GM03348 (cell line): ENCODE results near the gene PEX7.
"Not testable (repeated sequence)": the region's sequence is repeated elsewhere in the genome, so short reads cannot be mapped to it uniquely, and the experiment has no call there.

Experiments used
- DNase-seq: peaks from one replicate; pipeline ENCODE4 v3.0.0; 2012; ENCODE audit warnings: low spot score

The PEX7 gene

GRCh38 chr6:136790411-136791295, 31.7 kb upstream of the PEX7 start:
- no peak for DNase-seq

DNA sequence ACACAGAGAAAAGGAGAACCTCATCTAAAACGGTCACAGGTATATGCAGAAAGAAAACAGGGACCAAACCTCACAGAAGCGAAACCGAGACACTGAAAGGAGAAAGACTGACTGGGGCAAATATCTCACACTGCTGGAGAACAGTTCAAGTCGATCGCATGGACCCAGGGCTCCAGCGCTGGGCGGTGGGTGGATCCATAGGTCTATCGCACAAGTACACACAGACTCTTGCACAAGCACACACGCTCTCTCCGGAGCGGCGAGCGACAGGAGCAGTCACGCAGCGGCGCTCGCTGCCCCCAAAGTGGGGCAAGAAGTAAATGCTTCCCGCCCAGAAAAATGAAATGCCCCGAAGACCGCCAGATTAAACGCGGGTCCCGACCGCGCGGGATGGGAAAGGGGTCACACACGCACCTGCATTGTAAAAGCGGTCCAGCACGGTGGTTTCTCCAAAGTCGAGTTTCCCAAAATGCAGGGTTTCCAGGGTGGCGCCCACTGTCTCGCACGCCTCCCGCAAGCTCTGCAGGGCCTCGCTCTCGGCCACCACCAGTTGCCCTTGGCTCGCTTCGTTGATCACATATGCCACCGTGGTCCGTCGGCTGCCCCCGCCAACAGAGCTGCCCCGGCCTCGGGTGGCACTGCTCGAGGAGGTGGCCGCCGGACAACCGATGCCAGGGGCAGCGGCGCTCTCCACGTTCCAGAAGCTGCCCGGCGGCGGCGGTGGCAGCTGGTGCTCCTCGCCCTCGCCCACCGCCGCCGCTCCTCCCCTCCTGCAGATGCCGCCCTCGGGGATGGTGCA, 30.9 kb upstream of the PEX7 start:
- DNase-seq, result peak; percentile 22

DNA sequence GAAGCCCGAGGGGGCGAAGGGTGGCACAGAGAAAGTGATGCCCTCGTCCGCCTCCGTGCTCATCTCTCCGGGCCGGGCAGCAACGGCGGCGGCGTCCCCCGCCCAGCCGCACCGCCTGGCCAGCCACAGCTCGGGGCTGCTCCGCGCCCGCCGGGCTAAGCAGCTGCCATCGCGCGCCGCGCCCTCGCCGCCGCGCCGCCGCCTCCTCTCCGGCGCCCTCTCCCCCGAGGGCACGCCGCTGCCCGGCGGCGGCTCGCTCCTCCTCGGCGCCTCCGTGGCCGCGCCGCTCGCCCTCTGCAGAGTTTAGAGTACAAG, 30.3 kb upstream of the PEX7 start:
- no peak for DNase-seq

DNA sequence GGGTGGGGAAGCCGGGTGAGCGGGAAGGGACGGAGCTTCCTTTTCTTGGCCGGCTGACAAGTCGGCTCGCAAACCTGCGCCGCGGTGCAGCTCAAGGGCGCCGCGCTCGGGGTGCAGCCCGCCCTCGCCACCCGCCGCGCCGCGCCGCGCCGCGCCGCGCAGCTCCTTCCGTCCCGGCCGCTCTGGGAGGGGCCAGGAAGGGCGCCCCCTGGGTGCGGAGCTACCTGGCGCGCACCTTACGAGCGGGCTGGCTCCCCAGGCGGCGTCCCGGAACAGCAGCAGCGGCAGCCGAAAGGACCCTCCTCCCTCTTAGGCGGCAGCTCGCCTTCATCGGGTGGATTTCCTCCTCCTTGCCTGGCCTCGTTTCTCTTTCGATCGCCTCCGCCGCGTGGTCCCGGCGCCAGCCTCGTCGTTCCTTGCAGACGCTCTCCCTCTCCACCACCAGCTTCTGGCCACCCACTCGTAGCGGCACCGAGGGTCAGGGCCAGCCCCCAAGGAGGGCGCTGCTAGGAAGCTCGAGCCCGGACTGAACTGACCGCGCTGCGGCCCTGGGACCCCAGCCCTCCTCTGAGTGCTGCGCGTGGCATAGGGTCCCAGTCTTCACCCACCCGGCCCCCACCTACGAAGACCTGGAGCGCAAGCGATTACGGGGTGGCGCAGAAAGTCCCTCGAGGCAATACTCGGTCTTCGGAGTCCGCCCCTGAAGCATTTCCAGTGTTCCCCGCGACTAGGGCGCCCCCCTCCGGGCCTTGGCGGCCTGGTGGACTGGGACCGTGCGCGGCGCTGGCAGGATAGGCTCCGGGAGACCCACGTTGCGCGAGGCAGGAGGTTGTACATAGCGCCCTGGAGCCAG, 29.8 kb upstream of the PEX7 start, which contains the start of gene MAP3K5:
TSS of gene MAP3K5 (minus strand) at position 68 of the 853 bp plus-strand sequence. CDS start 320 bp downstream, outside the sequence.
- peak; percentile 93 for DNase-seq

DNA sequence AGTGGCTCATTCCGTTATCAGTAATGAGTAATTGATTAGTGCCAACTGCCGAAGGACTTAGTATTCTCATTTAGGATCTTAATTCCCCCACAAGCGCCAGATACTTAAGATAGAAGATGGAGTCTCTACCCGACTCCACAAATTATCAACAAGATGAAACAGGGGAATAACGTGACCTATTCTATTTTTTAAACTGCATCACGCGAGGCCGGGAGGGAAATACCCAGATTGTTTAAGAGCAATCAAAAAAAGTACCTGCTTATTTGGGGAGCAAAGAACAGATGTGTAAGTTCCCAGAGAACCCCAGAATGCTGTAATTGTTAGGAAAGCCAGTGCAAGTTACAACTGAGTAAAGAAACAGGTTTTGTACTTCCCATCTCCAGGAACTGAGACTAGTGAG, 29.0 kb upstream of the PEX7 start:
- no peak for DNase-seq

DNA sequence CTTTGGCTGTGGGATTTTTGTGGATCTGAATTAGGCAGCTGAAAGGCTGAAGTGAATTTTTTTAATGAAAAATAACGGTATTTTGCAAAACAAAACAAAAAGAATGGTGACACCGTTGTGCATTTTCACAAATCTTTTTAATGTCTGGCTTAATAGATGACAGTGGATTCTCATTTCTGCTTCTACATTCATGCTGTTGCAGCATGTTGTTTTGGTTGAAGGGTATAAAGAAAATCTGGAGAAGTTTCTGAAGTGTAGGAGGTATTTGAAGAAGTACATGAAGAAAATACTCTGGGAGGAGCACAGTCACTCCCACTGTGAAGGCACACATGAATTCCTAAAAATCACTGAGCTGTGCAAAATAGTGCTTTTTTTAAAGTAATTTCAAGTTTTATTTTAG, 27.0 kb upstream of the PEX7 start:
- DNase-seq, result no peak

DNA sequence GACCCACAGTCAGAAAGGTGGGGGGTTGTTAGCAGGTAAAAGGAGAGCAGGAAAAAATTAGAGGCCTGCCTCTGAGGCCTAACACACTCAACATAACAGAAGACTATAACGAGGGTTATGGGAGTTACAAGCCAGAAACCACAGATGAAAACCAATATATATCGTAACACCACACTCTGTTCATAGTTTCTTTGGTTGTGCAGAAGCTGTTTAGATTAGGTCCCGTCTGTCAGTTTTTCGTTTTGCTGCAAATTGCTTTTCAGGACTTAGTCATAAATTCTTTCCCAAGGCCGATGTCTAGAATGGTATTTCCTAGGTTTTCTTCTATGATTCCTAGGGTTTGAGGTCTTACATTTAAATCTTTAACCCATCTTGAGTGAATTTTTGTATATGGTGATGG, 26.4 kb upstream of the PEX7 start:
- no peak for DNase-seq

- no peak for DNase-seq
Measured at GRCh38 chr6:136798044-136798443, 24.3 kb upstream of the PEX7 start.

DNA sequence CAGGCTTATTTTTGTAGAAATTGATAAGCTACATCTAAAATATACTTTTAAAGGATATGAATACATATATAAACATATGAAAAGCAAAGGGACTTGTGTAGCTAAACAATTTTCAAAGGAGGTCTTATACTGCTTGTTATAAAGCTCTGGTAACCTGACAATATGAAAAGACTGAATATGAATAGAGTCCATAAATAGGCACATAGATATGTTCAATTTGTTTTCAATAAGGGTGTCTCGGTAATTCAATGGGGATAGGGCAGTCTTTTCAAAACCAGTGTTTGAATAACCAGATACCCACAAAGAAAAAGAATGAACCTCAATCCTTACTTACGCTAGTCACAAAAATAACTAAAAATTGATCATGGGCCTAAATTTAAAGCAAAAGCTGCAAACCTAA, 20.8 kb upstream of the PEX7 start:
- no peak for DNase-seq

DNA sequence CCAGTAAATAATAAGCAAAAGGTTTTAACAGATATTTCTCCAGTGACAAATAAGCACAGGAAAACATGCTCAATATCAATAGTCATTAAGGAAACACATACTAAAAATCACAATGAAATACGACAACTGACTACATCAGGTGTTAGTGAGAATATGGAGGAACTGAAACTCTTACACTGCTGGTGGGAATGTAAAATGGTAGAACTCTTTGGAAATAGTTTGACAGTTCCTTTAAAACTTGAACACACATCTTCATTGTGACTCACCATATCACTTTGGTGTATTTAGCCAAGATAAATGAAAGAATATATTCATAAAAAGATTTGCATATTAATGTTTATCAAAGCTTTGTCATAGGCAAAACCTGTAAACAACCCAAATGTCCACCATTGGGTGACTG, 18.8 kb upstream of the PEX7 start:
- no peak for DNase-seq

GRCh38 chr6:136809091-136809860, 13.1 kb upstream of the PEX7 start:
- no peak for DNase-seq

DNA sequence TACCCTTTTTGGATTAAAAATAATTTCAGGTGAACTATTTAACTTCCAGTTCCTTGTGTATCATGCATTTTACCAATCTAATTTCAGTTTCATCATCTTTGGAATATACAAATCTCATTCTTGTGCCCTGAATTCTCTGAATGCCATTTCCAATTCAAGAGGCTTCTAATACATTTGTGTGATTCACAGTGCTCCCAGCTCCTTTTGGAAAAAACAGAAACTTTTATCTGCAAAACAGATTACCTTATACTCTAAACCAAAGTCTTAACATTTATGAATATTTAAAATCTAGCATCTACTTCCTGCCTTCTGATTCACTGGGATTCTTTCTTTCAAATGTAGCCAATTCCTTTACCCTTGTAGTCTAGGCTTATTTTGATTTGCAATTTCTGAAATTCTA, 11.1 kb upstream of the PEX7 start:
- DNase-seq, result no peak

DNA sequence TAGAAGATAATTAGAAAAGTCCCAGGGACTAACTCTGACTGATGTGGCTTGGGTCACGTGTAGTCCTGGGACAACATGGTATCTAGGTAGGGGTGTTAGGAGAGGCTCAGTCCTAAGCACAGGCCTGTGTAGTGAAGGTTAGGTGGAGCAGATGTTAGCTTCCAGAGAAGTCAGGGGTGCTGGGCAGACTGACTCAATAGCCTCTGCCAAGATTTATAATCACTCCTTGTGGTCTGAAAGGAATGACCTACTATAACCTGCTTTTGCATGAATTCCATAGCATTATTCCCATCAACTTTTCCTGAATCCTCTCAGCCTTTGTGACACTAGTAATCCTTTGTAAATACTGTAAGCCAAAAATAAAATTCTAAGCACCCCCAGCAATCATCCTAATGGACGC, 10.2 kb upstream of the PEX7 start:
- DNase-seq, result no peak

- not testable (repeated sequence) for DNase-seq
Measured at GRCh38 chr6:136815608-136816007, 6.8 kb upstream of the PEX7 start.

- no peak for DNase-seq
Measured at GRCh38 chr6:136816656-136817055, 5.7 kb upstream of the PEX7 start.

GRCh38 chr6:136820561-136820960, 1.8 kb upstream of the PEX7 start:
- DNase-seq, result no peak

DNA sequence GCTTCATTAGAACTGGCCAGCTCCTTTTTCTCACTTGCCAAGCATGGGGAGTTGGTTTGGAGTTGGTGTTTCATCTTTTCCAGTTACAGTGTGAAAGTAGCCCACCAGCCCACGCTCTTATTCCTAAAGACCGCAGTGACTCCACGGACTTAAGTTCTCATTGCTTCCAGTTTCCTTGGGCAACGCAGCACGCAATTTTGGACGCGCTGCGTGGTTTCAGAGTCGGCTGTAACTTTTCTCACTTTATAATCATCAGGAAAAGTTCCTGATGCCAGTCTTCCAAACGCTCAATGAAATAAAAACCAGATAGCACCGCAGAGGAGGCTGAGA, 381 bp upstream of the PEX7 start:
- peak; percentile 35 for DNase-seq

DNA sequence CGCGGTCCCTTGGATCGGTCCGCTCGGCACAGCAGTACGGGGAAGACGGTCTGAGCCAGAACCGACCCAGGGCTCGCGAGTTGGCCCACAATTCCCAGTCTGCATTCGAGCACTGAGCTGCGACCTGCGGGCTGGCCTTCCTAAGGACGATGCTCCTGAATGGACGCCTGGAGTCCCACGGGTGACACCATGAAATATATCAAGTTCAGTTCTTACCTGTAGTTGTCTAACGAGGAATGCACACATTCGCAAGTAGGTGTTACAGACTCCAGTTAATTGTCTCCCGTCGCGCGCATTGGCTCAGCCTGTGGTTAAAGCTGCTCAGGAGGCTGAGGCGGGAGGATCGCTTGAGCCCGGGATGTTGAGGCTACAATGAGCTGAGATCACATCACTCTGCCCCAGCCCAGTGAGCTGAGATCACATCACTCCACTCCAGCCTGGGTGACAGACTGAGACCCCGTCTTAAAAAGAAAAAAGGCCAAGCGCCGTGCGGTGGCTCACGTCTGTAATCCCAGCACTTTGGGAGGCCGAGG, 802 bp downstream of the PEX7 start:
- no peak for DNase-seq

GRCh38 chr6:136826216-136826615, 3.8 kb downstream of the PEX7 start:
- no peak for DNase-seq

- no peak for DNase-seq
Measured at GRCh38 chr6:136831873-136832562, 9.6 kb downstream of the PEX7 start.
